Right renal pelvis (tissue), 4 donors: ENCODE measurements around the gene TUT1. TPM values are rescaled to one million over a fixed set of nuclear protein-coding genes. Genes with fewer than 3 reads are reported as not detected.
"Not testable (repeated sequence)": the region's sequence is repeated elsewhere in the genome, so short reads cannot be mapped to it uniquely, and the experiment has no call there.

Source experiments
- DNase-seq, 4 donors: peaks; one replicate each; pipeline ENCODE4 v3.0.0-alpha.2; 2013; ENCODE audit warnings: low read depth in 4 of 4, low spot score in 3 of 4, missing footprints in 1 of 4
- polyA plus RNA-seq, 4 donors: library from polyadenylated mRNA; unstranded; fragments of 120-200 nt; gene quantifications; one replicate each; pipeline ENCODE4 v1.2.1, GENCODE V29; 2013; ENCODE audit not compliant: insufficient read length in 4 of 4

Gene TUT1
- polyA plus RNA-seq, 4 donors, result 22.2 to 25.5 (median 23.7) TPM

DNA sequence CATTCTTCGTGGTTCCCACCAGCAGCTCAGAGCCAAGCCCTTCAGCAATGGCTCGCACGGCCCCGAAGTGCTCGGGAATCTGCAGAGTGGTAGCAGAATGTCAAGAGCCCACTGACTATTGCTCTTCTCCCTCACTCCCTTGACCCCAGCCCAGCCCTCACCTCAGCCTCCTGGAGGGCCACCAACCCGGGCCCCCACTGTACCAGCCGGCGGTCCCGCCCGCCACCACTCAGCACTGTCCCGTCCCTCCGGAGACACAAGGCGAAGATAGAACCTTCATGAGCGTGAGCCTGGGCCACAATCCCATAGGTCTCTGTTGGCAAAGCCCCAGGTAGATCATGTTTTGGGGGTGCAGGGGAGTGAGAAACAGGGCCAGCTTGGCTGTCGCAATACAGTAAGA lies 14.6 kb upstream of the TUT1 start:
- DNase-seq, result no peak

DNA sequence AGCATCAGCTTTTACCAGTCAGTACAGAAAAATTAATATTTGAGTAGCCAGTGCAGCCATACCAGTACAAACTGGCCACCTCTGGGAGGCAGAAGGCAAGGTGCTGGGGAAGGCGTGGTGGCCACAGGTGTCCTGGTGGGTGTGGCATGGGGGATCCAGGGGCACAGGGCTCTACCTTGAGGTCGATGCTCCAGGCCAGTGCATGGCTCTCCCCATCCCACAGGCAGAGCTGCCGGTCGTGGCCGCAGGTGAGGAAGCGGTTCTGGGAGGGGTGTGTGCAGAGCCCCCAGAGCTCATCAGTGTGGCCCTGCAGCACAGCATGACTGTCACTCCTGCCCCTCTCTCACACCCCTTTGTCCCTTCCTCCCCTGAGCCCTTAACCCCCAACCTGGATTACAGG lies 14.1 kb upstream of the TUT1 start:
- no peak for DNase-seq

DNA sequence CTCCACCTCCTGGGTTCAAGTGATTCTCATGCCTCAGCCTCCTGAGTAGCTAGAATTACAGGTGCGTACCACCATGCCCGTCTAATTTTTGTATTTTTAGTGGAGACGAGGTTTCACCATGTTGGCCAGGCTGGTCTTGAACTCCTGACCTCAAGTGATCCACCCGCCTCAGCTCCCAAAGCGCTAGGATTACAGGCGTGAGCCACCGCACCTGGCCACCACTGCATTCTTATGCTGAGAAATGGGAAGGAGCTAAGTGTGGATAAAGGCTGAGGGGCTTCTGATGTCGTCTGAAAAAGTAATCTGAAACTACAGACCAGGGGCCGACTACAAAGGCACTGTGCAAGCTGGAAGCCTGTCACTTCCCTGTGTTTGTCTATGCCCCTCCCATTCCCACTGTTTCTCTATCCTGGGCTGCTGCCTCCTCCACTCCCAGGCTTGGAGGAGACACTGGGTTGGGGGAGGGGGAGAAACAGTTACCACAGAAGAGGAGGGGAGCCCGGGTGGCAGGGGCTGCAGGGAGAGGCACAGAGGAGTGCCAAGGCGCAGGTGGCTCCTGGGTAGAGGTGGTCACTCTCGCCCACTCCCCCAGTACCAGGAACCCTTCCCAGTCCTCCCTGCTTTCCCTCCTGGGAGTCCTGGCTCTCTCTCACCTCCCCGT lies 13.3 kb upstream of the TUT1 start:
- DNase-seq, result no peak

DNA sequence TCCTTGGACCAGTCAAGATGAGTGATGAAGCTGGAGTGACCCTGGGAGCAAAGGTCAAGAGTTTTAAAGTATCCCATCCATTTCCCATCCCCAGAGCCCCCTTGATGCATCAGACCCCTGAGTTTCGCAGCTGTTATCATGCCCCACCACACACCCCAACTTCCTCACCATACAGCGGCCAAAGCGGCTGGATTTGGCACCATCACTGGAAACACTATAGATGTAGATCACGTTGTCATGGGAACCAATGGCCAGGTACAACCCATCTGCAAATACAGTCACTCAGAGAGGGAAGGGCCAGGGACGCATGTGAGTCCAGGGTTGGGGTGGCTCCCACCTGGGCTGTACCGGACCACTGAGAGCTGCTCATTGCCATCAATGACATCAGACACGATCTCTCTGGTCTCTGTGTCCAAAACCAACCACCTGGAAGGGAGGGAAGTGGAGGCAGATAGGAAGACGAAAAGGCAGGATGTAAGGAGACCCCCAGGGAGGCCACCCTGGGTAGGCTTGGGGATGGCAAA lies 12.5 kb upstream of the TUT1 start:
- DNase-seq, result no peak

DNA sequence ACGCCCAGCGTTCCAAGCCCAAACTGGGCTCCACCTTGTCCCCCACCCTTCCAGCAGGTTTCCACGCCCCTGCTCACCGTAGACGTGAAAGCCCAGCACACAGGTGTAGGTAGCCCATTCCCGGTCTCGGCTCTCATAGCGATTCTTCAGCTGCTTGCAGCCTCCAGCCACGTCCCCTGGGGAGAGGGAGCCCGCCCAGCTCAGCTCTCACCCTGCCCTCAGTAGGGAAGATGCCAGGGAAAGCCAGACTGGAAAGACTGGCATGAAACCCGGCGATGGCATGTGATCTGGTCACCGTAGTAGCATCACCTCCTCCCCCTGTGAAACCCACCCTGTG lies 11.7 kb upstream of the TUT1 start:
- no peak for DNase-seq

DNA sequence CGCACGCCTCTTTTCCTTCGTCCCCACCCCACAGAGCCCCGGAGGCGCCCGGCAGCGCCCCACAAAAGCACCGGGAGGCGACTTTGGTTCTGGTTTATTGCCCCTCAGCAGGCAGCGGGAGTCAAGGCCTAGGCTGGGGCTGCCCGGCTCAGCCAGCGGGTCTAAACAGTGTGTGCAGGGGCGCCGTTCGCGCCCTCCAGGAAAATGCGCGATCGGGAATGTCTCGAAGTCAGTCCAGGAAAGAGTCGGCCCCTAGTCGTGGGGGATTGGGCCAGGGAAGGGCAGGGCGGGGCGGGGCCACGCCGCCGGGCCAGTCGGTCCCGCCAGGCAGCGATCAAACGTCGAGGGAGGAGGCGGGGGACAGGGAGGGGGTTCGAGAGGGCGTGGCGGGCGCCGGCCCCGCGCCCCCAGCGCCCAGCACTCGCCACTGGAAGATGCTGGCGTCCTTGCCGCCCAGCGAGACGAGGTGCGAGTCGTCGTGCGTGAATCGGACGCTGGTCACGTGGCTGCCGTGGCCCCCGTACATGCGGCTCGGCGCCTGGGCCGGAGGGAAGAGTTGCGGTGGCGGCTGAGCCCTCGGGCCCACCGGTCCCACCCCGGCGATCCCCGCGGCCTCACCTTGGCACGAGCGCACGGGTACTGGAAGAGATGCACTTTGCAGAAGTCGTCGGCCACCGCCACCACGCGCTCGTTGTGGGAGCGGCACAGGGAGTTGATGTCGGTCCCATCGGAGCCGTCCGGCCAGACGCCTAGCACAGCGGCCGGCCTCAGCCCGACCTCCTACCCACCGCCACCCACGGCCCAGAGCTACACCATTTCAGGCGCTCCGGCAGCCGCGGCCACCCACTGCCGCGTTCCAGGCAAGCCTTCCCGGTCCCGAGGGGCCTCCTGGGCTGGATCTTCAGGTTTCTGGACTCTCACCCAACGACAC lies 11.1 kb upstream of the TUT1 start:
- no peak for DNase-seq

DNA sequence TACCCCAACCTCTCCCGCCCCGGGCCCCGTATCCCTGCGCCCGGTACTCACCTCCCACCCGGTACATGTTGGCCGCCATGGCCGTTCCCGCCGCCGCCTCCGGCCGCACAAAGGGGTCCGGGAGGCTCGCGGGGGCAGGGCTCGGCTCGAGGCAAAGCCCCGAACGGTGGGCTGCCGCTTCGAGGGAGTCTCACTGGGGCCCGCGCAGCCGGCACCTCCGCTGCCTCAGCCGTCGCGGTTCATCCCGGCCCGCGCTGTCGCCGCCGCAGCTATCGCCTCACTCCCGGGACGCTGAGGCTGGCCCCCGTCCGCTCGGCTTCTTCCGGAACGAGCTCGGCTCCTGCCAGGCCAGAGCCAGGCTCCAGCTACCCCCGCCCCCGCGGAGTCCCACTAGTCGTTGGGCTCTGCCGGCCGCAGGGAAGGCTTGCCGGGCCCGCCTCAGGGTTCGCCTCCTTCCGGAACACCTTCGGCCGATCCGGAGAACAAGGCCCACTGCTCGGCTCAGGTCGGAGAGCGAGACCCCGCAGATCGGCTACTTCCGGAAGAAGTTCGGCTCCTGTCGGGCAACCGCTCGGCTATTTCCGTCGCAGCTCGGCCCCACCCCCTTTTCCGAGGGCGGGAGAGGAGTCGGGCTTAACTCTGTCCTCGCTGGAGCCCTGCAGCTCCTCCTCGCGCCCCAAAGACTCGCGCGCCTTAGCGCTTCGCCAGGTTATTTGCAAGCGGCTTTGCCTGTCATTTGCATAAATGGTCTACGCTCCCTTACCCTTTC lies 10.2 kb upstream of the TUT1 start, which contains the start of gene MTA2:
TSS of gene MTA2 (minus strand) at position 494 of the 769 bp plus-strand sequence. CDS start at position 79, 415 bp downstream.
- peak; percentile 96 to 97 (median 96) for DNase-seq

DNA sequence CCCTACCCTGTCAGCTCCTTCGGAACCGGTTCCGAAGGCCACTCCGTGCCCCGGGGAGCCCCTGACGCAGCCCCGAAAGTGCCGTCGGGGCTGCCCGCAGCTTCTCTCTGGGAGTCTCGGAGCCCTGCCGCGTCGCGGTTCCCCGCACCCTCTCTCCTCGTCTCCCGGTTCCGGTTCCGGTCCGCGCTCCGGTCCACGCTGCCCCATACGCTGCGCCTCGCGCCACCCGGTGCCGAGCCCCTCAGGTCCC lies 9.7 kb upstream of the TUT1 start:
- no peak for DNase-seq

DNA sequence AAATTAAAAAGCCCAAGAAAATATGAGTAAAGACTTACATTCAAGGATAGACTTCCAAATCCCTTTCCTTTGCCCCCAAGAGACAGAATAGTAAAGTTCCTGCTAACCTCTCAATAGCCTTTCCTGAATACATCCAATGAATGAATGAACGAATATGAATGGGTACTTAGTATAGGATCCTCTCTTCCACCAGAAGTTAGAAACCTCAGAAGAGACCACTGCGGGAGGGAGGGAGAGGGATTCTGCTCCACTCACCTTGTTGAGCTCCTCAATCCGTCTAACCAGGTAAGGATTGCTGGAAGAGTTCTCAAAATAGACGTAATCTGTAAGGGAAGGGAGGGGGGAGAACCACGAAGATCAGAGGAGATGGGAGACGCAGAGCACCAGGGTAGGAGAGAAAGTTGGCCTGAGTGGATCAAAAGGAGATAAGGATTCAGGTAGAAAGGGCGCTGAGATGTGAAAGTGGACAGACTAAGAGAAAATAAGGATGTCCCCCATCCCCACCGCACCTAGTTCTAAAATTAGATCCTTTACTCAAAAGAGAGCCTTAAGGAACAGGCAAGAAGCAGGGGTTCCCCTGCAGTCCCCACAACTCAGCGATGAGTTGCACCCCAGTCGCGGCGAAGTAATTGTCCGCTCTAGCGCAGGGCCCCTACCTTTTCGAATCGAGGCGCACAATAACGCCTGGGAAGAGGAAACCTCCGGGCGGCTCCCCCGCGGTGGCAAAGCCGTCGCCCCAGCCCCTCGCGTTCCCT lies 9.2 kb upstream of the TUT1 start:
- no peak for DNase-seq

DNA sequence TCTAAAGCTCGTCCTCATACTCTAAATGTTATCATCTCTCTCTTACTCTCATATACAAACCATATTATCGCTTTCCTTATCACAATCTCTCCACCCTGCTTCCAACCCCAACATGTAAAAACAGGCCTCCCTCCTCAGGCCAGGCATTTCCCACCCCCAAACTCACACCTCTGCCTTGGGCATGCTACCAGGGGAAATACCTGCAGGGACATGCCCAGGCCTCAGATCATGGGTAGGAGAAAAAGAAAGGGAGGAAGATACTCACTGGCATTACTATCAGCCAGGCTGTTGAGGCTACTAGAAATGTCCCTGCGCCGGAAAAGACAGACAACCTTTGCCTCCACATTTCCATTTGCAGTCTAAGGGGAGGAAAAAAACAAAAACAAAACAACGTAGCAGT lies 8.6 kb upstream of the TUT1 start:
- DNase-seq, result no peak

DNA sequence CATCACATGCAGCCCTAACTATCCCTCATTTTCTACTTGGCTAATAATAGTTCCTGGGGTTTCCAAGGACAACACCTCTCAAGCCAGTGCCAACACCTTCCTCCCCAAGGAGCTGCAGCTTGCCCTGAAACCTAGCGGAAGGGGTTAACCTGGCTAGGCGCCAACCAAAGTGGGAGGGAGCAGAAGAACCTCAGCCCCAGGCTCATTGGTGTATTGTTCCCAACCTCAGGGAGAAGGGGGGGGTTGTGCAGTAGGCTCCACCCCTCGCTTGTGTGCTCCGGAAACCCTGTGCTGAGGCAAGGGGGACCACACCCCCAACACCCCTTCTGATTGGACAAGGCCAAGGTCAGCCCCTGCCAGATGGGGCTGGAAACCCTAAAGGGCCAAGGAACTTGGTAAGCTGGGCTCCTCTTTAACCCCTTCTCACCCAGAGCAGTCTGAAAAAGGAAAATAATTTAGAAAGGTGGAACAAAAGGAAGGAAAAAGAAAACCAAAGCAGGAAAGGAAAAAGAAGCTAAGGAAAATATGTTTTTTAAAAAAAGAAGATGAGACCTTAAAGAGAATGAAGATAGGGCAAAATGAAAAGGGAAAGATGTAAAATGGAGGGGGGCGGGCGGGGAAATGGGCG lies 7.9 kb upstream of the TUT1 start:
- DNase-seq, result peak; percentile 78 to 90 (median 85)

DNA sequence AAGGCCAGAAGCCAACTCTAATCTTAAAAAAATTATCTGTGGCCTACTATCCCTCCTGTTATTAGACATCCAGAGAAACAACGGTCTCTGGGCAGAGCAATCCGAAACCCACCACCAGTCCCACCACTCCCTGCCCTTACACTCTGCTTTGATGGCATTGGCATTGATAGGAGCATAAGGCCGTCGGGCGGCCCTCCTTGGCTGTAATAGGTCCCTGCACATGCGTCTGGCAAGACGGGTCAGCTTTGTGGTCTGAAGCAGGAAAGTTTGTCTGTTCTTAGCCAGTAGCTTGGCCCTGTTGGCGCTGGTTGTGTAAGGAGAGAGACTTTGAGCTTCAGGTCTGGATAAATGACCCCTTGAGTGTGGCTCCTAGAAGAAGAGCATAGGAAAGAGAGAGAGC lies 3.8 kb upstream of the TUT1 start:
- no peak for DNase-seq

DNA sequence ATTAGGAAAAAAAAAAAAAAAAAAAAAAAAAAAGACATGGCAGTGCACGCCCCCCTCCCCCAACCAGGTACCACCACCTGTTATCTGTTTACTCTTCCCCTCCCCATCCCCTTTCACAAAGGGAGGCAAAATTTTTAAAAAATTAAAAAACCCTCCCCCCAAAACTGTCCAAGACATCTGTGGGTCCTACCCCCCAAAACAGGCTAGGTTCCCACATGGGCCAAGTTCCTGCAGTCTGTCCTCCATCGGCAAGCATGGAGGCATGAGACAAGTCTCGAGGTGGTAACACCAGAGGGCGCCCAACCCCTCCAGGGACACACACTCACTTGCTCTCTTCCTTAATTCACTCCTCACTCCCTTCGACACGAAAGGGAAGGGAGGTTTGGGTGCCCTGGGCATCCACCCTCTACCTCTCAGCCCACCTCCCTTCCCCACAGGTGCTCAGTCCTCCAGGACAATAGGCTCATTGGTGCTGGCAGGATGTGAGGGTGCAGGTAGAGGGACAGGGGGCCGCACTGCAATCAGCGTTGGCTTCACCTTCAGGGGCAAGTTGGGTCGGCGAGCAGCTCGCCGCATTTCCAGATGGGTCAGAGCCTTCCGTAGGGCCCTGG lies 2.2 kb upstream of the TUT1 start:
- no peak for DNase-seq

DNA sequence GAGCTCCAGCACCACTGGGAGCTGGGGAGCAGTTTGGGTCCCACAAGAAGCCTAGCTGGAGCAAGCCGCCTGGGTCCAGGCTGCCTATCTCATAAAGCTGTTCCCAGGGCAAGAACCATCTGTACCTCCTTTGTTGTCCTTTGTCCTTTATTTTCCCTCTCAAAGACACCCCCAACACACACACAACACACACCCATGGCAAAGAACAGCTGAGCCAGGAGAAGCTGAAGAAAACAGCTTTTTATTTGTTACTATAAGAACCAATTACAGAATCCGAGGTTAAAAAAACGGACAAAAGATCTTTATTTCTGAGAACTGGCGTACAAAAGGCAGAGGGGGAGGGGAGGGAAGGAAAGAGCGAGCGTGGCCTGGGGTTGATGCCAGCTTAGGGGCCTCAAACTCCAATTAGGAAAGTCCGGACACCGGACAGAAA lies 1.7 kb upstream of the TUT1 start:
- no peak for DNase-seq

DNA sequence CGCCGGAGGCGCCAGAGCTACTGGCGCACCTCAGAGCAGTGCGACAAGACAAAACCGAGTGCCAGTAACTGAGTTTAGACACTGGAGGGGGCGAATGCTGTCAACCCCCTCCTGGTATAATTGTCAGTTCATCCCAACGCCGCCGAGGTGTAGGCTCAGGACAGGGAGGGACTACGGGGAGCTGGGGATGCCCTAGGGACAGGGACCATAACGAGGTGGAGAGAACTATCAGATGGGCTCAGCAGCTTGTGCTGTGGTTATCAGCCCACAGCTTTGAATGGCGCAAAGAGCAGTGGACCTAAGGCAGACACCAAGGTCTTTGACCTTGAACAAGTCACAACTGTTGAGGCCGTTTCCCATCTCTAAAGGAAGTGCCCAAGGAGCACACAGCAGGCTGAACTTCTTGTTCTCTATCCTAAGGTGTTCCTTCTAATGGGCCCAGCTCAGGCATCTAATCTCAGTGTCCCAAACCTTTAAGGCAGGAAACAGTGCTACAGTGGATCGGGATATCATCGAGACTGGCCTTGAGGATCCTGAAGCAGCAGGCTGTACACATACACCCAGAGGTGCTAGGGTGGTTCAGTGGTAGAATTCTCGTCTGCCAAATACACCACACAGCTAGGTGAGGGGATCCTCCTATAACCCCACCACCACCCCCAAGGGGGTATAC lies 958 bp upstream of the TUT1 start:
- DNase-seq, result no peak

DNA sequence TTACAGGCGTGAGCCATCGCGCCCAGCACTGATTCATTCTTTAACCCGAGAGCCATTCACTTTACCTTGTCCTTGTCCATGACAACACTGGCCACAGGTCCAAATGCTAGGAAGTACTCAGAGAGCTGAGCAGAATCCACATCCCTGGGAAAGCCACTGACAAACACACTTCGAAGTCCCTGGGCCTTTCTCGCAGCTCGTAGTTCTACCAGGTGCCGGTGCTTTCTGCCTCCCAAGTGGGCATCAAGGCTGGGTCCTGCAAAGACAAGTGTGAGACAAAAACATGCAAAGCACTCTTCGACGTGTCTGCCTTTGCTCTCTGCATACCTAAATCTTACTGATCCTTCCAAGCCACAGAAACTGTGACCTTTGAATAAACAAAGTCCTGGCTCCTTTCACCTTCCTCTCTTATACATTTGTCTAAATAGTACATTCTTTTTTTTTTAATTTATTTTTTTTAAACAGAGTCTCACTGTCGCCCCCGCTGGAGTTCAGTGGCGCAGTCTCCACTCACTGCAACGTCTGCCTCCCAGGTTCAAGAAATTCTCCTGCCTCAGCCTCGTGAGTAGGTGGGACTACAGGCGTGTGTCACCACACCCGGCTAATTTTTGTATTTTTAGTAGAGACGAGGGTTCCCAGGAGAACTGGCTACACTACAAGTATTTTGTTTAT lies 2.2 kb downstream of the TUT1 start:
- no peak for DNase-seq

DNA sequence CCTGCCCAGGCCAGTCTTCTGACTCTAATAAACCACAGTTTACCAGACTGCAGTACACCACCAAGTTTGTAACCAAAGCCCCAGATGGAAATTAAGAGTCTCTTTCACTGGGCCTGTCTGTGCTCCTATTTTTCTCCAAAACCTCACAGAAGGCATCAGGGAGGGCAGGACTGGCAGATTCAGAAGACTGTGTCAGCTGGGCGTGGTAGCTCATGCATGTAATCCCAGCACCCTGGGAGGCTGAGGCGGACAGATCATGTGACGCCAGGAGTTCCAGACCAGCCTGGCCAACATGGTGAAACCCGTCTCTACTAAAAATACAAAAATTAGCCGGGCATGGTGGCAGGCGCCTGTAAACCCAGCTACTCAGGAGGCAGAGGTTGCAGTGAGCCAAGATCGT lies 6.0 kb downstream of the TUT1 start:
- DNase-seq, result not testable (repeated sequence)

DNA sequence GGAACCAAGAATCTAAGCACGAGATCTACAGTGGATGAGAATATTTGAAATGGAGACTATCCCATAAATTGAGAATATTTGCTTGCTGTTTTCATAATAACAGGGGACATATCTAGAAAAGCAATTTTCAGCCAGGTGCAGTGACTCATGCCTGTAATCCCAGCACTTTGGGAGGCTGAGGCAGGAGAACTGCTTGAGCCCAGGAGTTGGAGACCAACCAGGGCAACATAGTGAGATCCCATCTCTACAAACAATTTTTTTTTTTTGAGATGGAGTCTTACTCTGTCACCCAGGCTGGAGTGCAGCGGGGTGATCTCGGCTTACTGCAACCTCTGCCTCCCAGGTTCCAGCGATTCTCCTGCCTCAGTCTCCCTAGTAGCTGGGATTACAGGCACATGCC lies 9.6 kb downstream of the TUT1 start:
- DNase-seq, result not testable (repeated sequence)
